ENCODE measurements around the gene MRPL14.
"Not testable (repeated sequence)": the region's sequence is repeated elsewhere in the genome, so short reads cannot be mapped to it uniquely, and the experiment has no call there.

The MRPL14 gene

DNA sequence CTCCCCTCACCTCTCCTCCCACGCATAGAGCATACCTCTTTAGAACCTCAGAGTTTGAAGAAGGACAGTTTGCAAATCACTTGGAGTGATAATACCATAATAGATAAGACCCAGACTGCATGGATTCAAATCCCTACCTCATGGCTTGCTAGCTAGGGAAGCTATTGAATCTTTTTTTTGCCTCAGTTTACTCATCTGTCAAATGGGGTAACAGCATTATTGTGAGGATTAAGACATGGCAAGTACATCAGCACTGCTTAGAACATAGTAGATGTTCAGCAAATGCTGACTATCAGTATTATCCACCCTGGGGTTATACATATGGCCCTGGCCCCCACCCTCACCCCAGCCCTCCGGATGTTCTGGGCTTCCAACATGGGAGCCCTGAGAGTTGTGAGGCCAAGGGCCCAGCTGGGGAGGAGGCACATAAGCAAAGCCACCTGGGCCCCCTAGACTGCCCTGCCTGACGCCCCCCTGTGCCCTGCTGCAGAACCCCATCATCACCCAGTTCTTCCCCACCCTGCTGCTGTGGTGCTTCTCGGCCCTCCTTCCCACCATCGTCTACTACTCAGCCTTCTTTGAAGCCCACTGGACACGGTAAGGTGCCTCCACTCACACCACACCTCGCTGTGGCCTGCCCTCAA lies 22.2 kb upstream of the MRPL14 start:
- DNase-seq: no peak

DNA sequence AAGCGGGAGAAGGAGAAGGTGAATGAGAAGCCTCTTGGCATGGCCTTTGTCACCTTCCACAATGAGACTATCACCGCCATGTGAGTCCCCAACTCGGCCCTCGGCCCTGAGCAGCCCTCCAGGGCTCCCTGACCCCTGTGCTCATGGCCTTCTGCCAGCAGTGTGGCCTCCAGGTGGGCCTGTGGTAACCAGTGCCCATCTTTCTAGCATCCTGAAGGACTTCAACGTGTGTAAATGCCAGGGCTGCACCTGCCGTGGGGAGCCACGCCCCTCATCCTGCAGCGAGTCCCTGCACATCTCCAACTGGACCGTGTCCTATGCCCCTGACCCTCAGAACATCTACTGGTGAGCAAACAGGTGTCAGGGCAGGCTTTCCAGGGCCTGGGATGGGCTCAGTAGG lies 21.1 kb upstream of the MRPL14 start:
- DNase-seq: no peak

DNA sequence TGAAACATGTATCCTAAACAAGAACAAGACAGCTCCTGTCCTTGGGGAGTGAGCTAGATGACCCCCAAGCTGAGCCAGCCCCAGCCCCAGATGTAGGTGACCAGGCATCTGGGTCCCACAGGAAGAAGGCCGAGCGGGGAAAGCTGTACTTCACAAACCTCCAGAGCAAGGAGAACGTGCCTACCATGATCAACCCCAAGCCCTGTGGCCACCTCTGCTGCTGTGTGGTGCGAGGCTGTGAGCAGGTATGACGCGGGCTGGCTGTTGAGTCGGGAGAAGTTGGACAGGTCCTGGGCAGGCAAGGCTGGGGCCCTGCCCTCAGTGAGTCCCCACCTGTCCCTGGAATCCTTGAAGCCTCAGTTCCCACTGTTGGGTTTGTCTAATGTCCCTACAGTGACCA lies 20.0 kb upstream of the MRPL14 start:
- no peak for DNase-seq

DNA sequence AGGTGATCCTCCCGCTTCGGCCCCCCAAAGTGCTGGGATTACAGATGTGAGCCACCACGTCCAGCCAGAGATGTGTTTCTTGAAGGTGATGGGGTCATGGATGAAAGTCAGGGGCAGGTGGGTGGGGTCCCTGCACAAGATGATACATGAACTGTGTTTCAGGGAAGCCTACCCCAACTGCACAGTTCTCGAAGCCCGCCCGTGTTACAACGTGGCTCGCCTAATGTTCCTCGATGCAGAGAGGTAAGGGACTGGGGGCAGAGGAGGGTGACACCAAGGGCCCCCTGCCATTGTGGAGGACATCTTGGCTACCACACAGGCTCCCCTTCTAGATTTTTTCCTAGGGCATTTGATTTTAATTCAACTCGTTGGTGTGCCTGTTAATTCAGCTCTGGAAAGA lies 19.4 kb upstream of the MRPL14 start:
- DNase-seq: no peak

DNA sequence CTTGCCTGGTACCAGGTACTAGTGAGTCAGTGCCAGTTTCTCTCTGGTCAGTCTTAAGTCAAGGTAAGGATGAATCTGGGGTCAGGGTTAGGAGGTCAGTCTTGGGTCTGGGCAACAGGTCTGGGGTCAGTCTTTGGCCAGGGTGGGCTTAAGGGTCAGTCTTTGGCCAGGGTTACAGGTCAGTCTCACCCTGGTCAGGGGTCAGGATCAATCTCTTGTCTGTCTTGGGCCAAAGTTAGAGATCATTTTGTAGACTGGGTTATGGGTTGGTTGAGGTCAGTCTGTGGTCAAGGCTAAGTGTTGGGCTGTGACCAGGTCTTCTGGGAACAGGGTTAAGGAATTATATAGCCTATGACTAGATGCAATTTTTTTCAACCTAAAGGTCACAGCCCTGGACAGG lies 18.6 kb upstream of the MRPL14 start:
- no peak for DNase-seq

DNA sequence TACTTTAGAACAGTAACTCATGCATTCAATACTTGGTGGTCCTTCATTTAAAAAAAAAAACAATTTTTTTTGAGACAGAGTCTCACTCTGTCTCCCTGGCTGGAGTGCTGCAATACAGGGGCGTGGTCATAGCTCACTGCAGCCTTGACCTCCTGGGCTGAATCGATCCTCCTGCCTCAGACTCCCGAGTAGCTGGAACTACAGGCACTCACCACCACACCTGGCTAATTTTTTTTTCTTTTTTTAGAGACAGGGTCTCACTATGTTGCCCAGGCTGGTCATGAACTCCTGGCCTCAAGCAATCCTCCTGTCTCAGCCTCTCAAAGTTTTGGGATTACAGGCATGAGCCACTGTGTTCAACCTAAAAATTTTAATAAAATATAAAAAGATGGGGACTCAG lies 17.3 kb upstream of the MRPL14 start:
- not testable (repeated sequence) for DNase-seq

DNA sequence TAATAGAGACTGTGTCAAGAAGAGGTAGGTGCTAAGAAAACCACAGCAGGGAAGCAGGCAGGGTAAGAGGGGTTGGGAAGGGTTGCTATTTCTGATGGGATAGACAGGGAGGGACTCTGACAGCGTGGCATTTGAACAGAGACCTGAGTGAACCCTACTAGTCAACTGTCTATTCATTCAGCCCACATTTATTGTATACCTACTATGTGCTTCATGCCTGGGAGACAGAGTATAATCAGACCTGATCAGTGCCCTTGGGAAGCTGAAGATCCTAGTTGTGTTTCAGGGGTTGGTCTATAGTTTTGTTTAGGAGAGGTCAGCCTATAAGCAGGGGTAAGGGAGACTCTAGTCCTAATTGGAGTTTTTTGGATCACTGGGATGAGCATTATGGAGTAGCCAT lies 16.5 kb upstream of the MRPL14 start:
- DNase-seq: no peak

DNA sequence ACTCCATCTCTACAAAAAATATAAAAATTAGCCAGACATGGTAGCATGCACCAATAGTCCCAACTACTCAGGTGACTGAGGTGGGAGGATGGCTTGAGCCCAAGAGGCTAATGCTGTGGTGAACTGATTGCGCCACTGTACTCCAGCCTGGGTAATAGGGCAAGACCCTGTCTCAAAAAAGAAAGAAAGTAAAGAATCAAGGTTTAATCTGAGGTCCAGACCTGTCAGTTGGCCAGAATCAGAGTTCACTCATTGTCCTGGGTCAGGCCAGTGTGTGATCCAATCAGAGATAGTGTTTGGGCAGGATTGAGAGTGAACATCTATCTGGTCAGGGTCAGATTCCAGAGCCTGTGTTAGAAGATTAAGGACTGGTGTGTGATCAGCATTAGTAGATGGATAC lies 15.6 kb upstream of the MRPL14 start:
- DNase-seq: no peak

DNA sequence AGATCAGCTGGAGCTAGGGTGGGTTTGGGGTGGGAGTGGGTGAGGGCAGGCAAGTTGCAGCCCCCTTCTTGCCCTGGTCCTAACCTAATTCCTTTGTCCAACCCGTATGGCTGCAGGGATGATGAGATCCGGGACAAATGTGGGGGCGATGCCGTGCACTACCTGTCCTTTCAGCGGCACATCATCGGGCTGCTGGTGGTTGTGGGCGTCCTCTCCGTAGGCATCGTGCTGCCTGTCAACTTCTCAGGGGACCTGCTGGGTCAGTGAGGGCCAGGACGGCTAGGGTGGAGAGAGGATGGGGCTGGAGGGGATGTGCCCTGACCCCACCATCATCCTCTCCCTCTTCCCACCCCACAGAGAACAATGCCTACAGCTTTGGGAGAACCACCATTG lies 12.1 kb upstream of the MRPL14 start:
- DNase-seq: no peak

DNA sequence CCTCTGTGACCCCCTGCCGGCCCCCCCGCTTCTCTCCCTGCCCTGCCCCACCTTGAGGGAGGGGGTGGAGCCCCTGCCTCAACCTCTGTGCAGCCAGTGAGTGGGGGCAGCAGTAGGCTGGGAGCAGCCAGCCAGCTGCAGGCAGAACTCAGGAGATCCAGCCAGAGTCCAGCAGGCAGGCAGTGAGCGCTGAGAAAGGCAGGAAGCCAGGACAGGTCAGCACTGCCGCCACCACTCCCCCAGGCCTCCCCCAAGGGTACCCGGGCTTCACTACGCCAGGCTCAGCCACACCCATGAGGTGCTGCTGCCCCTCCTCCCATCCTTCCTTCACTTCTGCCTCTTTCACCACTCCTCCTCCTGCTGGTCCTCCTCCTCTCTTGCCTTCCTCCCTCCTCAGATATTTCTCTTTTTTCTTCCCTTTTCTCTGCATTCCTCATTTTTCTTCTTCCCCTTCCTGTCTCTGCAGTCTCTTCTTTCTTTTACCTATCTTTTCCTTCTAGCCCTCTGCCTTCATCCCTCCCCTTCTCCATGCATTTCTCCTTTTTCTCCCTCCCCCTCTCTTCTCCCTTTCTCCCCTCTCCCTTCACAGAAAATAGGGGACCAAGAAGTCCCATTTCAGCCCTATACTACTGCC lies 11.6 kb upstream of the MRPL14 start:
- DNase-seq: no peak

DNA sequence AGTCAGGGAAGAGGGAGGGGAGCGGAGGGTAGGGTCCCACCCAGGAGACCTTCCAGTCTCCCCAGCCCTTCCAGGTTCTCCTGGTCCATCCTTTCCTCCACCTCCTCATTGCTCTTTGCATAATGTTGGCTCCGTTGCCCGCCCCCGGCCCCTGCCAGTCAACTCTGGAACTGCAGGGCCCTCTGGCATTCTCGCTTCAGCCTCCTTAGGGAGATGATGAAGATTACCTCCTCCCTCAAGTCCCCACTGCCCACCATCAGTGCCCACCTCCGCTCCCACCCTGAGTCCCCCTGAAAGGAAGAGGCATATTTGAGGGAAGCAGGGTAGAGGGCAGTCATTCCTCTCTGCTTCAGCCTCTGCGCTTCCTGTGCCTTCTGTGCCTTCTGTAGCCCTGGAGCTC lies 8.6 kb upstream of the MRPL14 start:
- no peak for DNase-seq

DNA sequence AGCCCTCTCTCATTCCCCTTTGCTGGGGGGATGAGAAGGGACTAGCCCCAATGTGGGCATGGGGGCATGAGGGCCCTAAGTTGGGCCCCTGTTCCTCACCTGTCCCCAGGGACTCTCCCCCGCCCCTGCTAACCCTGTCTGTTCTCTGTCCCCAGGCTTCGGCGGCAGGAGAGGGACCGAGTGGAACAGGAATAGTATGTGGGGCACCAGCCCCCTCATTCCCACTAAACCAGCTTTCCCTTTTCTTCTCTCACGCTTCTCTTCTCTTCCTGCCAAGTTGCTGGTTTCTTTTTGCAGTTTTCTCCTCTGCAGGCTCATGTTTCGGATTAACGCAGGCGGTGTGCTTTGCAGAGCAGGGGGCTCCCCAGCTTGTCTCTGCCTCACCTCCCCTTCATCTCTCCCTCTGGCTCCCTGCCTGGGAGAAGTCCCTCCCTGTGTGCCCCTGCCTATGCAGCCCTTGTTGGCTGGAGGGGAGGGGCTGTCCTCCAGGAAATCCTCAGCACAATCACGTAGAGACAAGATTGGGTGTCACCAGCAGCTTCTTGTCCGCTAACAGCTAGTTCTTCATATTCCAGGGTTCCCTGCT lies 8.0 kb upstream of the MRPL14 start:
- no peak for DNase-seq

DNA sequence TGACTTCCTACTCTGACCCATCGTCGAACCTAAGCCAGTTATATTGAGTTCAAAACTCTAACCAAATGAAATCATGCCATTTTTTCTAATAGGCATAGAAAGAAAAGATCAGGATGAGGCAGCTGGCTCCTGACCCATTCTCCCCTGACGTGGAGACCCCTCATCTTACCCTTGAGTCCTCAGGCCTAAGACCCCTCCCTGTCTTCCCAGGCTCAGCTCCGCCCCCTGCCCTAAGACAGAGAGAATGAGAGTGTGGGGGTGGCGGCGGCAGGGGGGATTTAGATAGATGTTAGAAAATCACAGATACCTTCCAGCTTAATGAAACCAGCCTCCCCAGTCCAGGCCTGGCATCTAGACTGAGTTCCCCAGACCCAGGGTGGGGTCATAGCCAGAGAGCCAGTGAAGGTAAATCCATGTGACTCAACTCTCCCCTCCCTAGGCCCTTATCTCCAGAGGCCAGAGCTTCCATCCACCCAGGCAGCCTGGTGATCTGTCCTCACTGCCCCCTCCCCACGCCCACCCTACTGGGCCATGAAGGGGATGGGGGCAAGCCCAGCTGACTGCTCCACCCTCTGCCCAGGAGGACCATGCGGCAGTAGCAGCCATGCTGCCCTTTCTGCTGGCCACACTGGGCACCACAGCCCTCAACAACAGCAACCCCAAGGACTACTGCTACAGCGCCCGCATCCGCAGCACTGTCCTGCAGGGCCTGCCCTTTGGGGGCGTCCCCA lies 6.9 kb upstream of the MRPL14 start:
- DNase-seq: no peak

DNA sequence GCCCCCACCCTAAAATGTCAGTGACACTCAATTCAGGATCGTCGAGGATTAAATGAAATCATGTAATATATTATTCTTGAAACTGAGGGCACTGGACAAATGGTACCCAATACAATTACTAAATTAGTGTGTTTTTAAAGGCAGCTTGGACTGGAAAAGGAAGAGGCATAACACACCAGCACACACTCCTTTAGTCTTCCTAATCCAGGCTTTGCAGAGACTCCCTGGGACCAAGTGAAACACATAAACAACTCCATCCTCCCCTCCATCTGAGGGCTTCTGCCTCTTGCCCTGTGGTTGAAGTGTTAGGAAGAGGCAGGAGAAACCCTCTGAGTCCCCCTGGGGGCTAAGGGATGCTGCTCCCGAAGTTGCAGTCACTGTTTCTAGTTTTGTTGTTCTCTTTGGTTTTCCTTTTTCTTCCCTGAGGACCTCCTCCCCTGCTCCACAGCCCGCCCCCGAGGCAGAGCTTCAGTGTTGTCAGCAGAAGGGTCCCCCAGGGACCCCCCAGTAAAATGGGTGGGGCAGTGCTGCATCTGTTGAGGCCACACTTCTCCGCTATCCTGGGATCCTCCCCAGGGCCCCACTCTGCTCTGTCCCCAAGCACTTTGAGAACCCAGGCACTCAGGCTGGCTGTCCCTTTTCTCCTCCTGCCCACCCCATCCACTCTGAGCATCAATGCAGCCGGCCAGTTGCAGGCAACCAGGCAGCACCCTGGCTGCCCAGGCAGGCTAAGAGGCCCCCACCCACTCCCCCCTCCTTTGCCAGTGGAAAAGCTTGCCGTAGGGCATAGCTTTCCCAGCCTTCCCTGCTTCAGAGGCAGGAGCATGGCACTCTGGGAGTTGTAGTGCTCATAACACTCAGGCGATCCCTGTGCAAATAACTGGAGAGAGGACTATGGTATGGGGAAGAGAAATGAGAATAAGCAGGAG lies 6.0 kb upstream of the MRPL14 start:
- DNase-seq: no peak

DNA sequence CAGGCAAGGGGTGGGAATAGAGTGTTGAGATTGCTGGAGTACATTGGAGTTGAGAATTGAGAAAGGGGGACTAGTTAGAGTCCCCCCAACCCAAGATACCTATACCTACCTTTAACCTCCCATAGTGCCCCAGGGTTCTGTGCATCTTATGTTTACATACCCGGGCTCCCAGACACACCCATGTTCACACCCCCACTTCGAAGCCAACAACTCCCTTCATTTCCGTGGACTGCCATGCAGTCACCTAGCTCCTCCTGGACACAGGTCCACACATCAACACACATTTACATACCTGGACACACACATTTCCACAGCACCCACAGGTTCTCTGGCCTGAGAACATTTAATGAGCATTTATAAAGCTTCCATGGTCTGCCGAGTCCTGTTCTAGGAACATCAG lies 5.2 kb upstream of the MRPL14 start:
- no peak for DNase-seq

DNA sequence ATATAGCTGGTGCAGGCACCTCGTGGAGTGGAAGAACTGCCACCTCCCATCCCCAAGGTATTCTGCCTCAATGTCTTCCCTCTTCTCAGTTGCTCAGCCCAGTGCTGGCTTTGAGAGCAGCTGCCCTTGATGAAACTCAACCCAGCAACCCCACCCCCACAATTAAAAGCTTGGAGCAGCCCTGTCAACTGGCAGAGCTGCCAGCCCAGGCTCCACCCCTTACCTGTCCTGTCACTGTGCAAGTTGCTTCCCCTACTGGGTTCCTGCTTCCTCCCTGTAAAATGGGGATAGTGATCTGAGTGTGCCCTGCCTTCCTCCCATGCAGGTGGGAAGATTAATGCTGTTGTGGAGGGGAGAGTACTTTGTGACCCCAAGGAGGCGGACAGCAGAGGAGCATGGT lies 4.6 kb upstream of the MRPL14 start:
- no peak for DNase-seq

DNA sequence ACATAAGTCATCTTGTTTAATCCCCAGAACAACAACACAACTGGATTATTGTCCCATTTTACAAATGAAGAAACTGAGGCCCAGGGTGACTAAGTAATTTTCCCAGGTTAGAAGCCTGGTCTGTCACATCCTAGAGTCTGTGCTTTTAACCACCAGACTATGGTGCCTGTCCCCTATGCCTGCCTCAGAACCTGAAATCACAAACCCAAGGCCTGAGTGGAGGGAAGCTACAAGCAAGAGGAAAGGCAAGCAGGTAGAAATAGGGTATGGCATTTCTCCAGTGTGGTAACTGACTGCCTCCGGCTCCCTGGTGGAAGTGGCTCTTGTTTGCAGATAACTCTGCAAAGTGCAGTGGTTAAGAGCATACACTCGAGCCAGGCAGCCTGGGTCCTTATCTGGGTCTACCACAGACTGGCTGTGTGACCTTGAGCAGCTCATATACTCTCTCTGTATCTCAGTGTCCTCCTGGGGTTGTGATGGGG lies 2.6 kb upstream of the MRPL14 start:
- DNase-seq: no peak

DNA sequence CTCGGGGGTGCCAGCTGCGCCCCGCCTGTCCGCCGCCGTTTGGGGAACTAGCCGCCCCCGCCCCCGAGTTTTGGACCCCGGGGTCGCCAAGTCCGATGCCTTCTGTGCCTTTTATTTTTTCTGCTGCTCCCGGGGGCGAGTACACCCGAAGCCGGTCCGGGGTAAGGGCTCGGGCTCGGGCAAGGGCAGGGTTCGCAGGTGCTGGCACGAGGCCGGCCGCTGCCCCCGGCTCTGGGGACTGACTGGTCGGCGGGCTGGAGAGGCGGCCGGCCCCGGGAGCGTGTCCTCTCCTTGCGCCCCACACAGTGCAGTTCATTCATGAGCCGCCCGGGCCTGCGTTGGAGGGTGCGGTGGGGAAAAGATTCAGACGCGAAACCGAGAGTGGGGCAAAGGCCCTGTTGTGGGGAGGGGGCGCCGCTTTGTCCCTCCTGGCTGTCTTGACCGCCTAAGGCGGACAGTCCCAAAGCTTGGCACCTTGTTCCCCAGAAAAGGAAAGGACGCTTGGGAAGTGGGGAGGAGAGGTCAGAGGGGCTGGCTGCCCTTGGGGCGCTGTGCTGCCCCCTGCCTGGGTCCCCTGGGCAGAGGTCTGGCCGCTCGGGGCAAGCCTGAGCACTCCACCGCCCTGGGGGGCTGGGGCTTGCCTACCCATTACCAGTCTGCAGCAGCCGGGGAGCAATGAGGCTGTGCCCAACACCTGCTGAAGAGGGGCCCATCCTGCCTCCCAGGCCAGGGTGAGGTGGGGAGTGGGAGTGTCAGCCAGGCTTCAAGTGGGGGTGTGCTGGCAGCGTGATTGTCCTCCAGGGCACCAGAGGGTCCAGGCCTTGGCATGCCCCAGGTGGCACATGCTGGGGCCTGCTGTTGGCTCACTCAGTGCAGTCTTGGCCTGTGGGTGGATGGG lies 1.0 kb upstream of the MRPL14 start:
- peak; percentile 38 to 57 for DNase-seq

DNA sequence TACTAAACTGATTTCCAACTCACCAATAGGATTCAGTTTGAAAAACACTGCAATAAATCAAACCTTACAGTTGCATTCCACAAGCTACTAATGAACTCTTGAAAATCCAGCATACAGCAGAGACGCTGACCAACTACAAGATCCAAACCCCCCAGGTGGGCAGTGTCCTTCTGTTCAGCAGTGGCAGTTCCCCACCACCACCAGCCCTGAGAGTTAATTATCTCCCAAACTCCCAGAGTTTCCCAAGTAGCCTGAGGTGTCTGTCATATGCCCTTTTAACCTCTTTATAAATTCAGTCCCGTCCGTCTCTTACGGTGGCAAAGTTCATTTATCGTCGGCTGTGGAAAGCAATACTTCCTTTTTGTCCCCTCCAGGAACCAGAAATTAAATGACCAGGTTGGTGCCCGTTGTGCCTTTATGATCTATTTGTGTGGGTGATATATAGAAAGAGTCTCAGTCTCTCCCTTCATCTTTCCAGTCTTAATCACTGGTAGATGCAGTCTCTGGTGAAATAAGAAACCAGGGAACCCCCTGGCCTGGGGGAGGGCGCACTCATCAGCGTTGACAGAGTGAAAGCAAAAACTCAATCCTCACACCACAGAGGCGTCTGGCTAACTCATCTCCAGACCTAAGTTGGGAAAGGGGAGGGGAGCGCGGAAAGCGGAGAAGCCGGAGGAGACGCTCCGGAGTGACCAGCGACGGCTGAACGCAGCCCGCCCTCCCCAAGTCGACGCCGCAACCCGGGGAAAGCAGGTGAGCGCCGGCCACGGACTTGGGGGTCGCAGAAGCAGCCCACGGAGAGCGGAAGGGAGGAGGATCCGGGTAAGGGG lies 717 bp downstream of the MRPL14 start:
- peak; percentile 44 to 49 for DNase-seq

DNA sequence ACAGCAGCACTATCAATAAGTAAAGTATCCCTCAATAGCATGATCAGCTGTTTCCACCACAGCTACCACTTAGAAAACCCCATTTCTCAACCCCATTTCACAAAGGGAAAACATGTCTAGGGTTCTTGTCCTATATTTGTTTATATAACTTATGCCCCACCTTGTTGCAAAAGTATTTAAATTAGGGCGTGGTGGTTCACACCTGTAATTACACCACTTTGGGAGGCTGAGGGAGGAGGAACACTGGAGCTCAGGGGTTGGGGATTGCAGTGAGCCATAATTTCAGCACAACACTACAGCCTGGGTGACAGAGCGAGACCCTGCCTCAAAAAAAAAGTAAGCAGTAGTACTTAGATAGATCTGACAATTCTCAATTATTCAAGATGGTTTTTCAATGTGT lies 3.7 kb downstream of the MRPL14 start:
- DNase-seq: no peak

DNA sequence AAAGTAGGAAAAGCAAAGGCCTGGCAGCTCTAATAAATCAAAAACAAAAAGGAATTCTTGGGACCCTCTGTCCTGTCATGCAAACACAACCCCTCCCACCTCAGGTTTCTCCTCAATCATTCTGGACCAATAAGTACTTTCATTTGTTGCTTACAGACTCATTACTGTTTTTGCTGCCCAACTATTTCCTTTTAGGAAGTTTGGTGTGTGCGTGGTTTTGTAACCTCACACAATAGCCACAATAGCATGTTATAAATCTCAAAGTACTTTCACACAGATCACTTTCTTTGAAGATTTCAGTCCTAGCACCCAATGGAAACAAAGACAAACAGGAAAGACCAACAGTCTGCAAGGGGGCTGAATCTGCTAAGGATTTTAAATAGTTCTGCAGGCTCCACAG lies 4.5 kb downstream of the MRPL14 start:
- peak; percentile 40 to 56 for DNase-seq
